Right forelimb (tissue), 1 donor: ENCODE results near the gene IL5RA.

Experiments
- DNase-seq: peaks from one replicate; pipeline ENCODE4 v3.0.0-alpha.2; 2018

Gene IL5RA

DNA sequence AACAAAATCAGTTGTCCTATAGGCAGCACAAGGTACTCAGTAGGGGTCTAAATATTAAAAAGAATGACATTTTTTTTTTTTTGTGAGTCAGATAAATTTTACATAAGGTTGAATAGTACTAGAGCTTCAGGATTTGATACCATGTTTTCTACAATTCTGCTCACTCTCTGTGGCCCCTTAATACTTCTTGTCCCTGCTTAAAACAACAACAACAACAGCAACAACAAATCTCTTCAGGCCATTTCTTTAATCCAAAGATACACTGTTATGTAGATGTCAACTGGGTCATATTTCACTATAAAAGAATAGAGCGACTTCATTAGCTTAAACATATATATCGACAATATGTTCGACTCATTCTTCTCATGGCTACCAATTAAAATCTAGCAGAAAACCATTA is 3.0 kb downstream of the IL5RA start:
- DNase-seq, result no peak

DNA sequence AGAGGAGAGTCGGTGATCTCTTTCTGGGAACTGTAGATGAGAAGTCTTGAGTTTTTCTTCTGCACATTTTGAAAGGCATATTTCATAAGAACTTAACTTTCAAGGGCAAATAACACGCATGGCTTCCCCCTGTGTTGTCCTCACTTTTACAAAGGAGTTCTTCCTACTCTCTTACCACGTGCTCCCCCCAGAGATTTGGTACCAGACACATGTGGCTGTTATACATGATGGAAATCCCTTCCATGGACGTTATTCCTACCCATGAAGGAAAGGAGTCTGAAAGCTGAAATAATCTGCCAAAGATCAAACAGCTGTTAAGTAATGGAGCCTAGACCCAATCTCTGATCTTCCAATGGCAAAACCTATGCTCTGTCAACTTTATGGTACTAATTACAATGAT is 4.4 kb downstream of the IL5RA start:
- no peak for DNase-seq

DNA sequence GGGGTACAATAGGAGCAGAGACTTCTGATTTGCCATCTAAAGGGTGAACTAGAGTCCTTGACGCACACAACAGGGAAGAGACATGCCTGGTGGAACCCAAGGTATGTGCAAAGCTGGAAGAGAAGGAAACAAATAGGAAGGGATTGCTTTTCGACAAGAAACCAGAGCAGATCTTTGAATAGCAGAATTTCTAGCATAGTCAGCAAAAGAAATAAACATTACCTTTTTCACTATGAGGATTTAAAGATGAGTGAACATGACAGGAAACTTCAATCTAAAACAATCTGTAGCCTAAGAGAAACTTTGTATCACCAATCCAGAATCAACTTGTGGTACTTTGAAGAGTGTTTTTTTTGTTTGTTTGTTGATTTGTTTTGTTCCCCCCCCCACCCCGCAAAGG is 4.9 kb downstream of the IL5RA start:
- no peak for DNase-seq

DNA sequence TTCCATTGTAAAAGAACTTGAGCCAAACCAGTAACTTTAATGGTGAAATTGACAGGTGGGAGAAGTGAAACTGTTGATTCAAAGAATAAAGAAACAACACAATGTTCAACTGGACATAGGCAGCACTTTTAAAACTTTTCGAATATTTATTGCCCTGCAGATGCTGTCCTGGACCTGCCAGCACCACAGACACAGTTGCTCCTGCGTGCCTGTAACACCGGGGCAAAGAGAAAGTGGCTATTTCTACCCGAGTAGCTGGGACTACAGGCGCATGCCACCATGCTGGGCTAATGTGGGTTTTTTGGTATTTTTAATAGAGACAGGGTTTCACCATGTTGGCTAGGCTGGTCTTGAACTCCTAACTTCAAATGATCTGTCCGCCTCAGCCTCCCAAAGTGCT is 7.4 kb downstream of the IL5RA start:
- no peak for DNase-seq

DNA sequence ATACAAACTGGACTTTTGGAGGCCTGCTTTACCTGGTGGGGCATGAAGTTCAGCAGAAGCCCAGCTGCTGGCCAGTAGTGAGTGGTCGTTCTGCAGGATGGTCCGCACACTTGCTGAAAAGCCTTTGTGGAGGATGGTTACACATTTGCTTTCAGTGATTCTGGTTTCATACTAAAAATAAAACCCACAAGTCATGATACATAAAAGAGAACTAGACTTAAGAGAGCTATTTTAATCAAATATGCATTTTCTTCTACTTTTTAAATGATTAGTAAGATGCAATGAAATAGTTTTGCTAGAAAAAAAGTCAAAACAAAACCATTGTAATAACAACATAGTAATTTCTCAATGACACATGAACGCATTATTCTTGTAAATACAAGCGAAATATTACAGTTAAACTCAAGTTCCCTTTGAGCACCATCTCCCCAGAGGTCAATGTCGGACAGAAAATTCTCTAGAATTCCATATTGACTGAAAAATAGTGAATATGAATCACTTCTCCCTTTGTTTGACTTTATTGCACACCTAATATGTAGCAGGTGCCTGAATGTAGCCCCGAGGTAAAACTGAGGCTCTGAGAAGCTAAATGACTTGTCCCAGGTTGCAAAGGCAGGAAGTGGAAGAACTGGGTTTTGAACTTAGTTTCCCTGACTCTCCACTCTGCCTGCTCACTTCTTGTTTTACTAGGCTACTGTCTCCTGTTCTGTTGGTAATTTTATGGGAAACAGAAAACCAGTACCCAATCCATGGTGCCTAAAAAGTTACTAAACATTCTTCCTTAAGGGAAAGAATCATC is 8.3 kb downstream of the IL5RA start:
- no peak for DNase-seq

DNA sequence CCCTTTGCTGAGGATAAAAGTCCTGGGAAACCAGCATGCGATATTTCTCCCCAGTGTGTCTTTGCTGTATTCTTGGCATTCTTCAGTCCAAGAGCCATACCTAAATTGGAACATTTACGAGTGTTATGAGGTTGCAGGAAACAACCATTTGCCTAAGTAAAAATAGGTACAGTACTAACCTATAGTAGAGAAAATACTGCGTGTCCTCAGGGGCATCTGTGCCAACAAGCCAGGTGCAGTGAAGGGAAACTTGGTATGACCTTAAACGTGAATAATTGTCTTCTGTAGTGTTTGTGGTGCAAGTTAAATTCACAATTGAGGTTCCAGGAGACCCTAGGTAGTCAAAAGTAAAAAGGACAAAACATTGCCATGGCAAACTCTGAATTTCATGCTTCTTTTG is 12.2 kb downstream of the IL5RA start:
- no peak for DNase-seq

DNA sequence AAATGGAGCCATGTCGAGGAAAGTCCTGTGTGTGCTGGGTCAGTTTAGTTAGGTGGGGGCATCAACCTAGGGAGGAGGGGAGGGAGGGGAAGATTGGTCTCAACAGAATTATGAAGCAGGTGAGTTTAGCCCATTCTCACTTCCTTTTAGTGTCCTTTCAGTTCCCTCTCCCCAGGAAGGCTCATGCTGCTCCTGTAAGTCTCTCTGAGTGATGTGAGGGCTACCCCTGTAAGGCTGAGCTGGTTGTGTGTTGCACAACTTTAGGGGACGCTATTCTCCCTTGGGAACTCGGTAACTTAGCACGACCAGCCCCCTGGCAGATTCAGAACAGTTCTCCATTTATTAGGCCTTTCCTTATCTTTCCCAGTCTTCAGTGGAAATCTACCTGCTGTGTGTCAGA is 21.2 kb downstream of the IL5RA start:
- no peak for DNase-seq

DNA sequence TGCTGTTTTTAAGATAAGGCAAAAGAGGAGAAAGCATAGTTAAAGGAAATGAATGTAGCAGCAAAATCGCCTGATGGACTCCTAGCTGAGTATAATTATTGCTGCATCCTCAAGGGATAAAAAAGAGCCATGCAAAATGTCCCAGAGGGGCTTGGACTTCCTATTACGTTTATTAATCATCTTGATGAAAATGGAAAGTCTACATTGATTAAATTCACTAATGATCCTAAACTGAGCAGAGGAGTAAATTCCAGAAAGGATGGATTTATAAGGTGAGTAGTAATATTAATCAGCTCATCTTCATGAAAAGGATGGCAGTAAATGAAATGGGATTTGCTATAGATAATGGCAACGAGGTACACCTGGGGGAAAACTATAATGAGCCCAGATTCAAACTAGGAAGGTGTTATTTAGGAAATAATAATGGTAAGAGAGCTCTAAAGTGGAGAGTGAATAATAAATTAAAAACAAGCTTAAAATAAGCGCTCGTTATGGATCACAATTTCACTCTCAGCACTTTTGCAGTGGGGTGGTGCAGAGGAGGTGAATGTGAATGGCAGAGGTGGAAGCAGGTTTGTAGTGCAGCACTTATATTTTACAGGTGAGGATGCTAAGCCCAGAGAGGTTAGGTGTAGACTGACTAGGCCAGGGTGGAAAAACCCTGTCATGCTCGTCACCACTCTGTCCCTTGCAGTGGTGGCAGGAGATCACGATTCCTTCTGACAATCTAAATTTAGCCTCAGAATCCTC is 22.3 kb downstream of the IL5RA start:
- DNase-seq, result no peak

DNA sequence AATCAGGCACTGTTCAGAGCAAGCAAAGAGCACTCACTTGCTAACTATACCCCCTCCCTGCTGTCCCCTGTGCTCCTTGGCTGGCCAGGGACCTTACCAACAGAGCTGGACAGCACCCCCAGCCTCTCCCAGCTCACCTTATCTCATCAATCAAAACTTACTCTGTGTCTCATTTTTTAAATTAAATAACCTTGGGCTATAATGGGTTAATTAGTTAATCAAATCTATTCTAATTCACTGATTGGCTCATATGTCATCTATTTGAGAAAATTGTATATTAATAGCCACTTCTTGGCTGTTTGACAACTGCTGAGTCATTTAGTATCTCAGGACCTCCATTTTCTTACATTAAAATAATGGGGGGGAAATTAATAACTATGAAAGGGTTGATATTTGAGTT is 22.9 kb downstream of the IL5RA start:
- no peak for DNase-seq

DNA sequence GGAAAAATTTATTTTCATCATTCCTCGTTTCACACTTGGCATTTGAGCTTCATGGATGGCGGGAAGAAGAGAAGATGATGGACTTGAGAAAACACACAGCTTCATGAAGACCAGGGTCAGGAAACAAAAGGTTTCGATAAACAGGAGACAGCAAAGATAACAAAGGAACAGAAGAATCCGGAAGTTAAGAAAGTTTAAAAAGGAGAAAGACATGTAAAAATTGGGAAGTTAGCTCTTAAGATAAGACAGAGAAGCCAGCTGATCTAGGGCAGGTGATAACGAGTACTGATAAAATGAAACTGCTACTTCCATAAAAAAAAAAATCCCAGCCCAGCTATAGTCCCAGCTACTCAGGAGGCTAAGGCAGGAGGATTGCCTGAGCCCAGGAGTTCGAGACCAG is 23.9 kb downstream of the IL5RA start:
- no peak for DNase-seq

DNA sequence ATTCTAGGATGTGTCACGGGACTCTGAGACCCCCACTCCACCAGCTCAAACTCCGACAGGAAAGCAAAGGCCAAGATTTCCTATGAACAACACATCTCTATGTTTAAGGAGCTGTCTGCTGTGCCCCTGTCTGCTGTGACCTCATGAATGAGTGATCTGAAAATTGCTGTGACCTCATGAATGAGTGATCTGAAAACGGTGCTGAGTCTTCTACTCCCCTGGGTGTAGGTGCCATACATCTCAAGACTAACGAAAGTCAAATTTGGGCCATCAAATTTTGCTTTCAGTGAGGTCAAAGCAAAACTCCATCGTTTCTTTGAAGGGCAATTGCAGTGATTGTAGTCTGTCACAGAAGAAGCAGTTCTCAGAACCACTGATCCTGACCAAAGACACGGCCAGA is 24.4 kb downstream of the IL5RA start:
- no peak for DNase-seq

DNA sequence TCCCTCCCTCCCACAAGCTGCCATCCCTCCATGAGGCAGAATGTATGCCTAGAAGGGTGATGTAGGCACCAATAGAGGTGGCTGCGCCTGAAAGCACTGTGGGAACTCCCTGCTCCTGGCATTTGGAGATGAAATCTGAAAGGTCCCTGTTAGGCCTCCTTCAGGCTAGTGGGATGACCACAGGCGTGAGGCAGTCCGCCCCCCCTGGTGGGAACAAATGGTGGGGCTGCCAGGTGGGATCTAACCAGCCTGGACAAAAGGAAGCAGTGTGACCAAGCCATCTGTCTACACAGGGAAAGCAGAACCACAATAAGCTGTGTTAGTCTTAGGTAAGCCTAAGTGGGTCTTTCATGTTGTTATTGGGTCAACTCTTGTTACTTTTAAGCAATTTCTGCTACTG is 25.3 kb downstream of the IL5RA start:
- DNase-seq, result no peak

DNA sequence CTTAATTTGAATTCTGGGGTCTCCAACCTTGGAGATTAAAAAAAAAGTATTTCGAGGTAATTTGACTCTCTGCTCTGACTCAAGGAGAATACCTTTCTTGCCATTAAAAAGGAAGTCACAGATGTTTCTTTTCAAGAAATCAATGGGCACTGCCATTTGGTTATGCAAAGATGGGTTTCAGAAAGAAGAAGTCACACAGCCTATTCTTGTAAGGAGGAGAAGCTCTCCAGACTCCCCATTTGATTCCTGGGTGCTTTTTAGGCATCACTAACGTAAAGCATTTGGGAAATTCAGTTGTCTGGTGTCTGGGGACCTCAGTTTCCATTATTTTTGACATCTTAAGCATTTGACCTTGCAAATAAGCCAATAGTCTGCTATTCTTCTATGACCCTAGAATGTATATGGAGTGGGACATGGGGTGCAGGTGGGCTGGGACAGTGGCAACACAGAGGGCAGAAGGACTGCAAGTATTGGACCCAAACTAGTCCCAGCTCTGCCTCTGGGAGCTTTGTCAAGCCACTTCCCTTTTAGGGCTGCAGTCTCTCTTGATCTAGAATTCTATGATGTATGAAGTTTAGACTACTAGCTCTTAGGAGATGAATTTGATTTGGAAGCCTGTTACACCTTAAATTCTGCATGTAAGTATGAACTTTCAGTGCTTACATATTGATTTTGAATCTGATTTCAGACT is 27.8 kb downstream of the IL5RA start:
- no peak for DNase-seq

DNA sequence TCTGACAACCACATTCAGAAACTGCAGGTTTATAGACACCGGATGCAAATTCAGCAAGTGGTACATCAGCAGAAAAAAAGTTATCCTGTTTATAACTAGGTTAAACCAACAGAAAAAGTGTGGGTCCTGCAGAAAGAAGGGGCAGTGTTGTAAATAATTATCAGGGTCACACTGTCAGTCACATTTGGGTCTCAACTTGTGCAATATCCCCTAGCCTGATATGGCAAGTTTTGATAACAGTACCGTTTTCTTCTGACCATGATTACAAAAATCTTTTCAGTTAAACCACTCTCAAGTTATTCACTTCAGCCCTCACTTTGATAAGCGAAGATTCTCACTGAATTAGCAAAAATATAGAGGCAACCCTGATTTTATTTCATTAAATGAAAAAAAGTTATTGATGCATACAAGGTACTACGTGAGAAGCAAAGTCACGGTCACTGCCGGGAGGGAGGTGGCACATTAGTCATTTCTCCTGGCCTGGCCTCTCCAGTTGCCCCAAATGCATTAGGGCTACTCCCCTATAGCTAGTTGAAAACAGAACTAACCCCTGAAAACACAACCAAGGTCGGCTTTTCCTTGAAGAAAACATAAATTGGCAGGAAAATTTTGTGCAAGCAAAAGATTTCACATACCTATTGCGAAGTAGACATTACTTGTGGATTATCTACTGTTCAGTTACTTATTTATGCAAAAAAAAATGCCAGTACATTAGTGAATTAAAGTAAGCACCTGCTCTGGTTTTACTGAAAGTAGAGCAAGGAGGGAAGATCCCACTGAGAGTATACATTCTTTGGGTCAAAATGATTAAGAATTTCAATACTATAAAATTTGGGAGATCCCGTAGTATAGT is 28.6 kb downstream of the IL5RA start:
- DNase-seq, result no peak

DNA sequence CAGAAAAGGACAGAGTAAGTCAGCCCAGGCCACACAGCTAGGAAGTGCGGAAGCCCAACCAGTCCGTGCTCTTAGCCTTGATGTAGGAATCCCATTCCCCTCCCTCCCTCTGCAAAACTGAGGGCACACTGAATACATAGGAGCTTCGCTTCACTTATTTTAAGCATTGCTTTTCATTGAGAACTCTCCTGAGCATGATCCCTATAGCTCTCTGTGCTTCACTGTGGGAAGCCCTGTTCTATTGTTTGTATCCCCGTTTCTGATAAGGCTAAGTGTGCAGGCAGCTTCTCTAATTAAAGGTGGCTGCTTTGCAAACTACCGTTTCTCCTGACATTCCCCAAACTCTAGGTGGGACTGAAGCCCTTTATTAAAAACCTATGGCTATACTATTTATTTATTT is 29.9 kb downstream of the IL5RA start:
- no peak for DNase-seq

DNA sequence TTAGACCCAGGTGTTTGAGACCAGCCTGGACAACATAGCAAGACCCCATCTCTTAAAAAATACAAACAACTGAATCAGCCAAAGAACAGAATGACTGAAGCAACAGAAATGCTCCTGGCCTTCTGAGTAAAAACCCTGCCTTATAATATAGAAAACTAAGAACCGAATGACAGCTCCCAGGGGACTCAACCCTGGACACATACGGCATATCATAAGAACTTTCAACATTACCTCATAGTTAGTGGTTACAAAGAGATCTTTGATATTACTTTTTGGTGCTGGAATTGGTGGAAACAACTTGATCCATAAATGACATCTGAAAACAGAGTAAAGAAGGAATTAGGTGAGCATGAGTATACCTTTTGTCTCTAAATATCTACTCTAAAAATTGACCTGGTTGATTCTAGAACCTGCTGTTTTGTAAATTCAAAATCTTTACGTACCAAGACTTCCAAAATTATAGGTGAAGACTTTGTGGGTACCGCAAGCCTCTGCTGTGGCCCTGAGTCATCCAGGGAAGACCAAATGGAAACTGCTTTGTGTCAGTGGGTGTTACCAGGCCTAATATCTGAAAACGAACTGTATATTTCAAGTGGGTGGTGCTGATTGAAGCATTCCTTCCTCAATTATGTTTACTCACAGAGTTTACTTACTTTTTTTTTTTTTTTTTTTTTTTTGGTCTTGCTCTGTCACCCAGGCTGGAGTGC is 35.5 kb downstream of the IL5RA start:
- no peak for DNase-seq

DNA sequence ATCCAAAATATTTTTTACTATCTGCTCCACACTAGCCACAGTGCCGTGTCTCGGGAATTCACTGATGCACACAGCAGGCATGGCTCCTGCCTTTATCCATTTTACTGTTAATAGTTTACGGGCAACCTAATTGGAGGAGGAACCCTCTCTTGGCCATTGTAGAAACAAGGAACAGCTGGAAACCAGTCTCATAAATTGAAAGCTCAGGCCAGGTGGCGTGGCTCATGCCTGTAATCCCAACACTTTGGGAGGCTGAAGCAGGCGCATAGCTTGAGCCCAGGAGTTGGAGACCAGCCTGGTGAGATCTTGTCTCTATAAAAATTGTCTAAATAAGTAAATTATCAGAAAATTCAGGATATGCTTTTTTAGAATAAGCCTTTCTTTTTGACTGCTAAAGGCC is 39.0 kb downstream of the IL5RA start:
- DNase-seq, result no peak

DNA sequence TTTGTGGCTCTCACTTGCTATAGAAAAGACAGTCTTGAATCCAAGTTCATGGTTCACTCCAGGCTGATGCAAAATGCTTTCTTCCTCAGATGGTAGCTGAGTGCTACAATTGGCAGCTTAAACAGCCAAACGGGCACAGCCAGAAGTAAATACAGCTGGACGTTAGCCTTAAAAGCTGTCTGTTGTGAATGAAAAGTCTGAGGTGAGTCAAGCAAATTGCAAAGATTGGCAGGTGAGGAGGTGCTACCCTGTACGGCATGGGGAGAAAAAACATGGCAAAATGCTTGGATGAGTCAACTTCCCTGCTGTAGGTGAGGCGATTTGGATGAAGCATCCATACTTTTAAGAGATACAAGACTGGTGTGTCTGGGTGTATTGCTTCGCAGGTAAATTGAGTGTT is 40.5 kb downstream of the IL5RA start:
- DNase-seq, result no peak

DNA sequence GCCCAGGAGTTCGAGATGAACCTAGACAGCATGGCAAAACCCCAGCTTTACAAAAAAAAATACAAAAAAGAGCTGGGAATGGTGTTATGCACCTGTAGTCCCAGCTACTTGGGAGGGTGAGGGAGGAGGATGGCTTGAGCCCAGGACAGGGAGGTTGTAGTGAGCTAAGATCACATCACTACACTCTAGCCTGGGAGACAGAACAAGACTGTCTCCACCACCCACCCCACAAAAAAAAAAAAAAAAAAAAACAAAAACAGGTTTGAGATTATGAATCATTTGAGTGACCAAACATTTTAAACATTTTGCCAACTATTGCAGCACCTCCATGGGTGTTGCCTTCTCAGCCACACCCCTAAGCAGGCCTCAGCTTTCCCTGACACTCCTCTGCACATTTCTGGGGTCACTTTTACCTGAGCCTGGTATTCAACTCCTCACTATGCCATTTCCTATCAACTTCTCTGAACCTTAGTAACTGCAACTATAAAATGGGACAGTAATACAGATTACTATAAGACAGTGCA is 41.8 kb downstream of the IL5RA start:
- DNase-seq, result no peak

DNA sequence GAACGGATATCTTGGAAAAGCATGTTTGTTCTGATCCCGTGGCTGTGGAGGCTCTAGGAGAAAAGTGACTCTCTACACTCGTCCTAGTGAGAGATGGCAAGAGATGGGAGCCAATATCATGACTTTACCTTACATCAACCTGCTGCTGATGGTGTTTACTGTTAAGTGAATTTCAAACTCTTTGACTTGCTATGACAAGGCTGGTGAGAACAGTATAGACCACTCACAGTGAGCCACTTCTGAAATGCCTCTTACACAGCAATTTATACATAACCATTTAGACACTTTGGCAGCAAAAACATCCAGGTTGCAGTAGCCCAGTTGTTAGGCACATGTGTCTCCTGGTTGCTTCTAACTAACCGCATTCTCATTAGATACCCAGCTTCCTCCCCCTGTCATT is 43.3 kb downstream of the IL5RA start:
- DNase-seq, result no peak

DNA sequence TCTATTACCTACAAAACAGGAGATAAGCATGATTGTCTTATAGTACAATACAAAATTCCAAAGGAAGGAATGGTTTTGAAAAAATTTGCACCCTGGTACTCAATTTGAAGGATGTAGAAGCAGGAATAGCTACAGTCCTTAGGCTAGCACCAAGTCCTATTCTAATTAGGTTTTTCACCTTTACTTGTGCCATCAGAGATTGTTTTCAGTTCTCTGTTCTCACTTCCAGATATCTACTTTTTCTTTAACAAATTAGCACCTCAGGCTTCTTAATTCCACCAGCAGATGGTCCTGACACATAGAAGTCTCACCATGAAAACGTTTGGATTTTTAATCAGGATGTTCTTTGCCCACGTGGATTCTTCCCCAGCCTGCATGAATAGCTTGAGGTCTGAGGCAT is 43.8 kb downstream of the IL5RA start:
- DNase-seq, result no peak

DNA sequence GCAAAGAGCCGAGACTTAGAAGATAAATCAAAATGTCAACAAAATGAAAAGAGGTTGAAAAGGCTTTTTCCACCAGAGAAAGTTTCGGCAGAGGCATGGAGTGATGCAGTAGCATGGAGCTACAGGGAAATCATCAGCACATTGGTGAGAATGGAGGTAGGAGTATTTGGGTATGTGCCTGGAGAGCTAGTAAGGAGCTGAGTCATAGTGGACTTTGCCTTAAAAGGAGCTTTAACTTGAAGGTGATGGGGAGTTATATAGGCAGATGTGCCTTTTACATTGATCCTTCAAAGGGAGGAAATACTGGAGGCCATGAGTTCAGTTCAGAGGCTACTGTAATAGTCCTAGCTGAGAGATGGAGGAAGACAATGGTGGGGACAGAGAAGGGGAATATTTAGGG is 44.3 kb downstream of the IL5RA start:
- no peak for DNase-seq
